Subcutaneous adipose tissue (tissue), 4 donors: ENCODE measurements around the gene ACOX3. TPM values are rescaled to one million over a fixed set of nuclear protein-coding genes. Genes with fewer than 3 reads are reported as not detected.

ENCODE experiments used
- CTCF ChIP-seq: fragments of 450-650 bp; IDR thresholded peaks from one replicate; pipeline ENCODE4 v1.5.1; 2016; ENCODE audit warnings: low read depth, mild to moderate bottlenecking, control low read depth, antibody characterized with exemption, moderate library complexity
- total RNA-seq, 4 donors: library from RNA; depleted of rRNA; stranded (reverse); fragments of >200 nt; gene quantifications; one replicate each; pipeline ENCODE4 v1.1.0, GENCODE V29; 2016

The ACOX3 gene
- total RNA-seq, 4 donors from 2014 or later = 12.2 to 33.7 (median 17.3) TPM

- no peak for TF ChIP-seq CTCF
Measured at GRCh38 chr4:8341691-8342090, 98.8 kb downstream of the ACOX3 start.

GRCh38 chr4:8340781-8341241 is 99.7 kb downstream of the ACOX3 start:
- no peak for TF ChIP-seq CTCF

- no peak for TF ChIP-seq CTCF
Measured at GRCh38 chr4:8338351-8338961, 102.1 kb downstream of the ACOX3 start.

- no peak for TF ChIP-seq CTCF
Measured at GRCh38 chr4:8336412-8337075, 104.0 kb downstream of the ACOX3 start.

- no peak for TF ChIP-seq CTCF
Measured at GRCh38 chr4:8335848-8336247, 104.7 kb downstream of the ACOX3 start.

GRCh38 chr4:8334786-8335460 is 105.6 kb downstream of the ACOX3 start:
- no peak for TF ChIP-seq CTCF

- TF ChIP-seq CTCF = no peak
Measured at GRCh38 chr4:8333726-8334460, 106.6 kb downstream of the ACOX3 start.
